Liver (tissue), 3 donors: ENCODE measurements around the gene OSBPL5.

Experiments used
- CTCF ChIP-seq: fragments of 150-350 bp; IDR thresholded peaks from 2 replicates; pipeline ENCODE4 v1.5.1; 2017; ENCODE audit warnings: improper control_type of control experiment, low read depth, low read length; ENCODE audit not compliant: missing input control
- SP1 ChIP-seq: IDR thresholded peaks from 2 replicates; pipeline ENCODE4 v1.6.1; 2018; ENCODE audit warnings: antibody characterized with exemption, mild to moderate bottlenecking
- donor health status: healthy.
- donor health status: healthy.

GRCh38 chr11:3122775-3123201 lies 42.3 kb downstream of the OSBPL5 start:
- no peak for TF ChIP-seq SP1
- TF ChIP-seq CTCF, result no peak
